ENCODE measurements around the gene RNF39. TPM values are rescaled to one million over a fixed set of nuclear protein-coding genes. Genes with fewer than 3 reads are reported as not detected.

RNF39 gene
- total and polyA plus RNA-seq, 2 of the 13 experiments (the other 11 are each of a cell fraction or from before 2014, with no cell fraction given), result 0.13 to 1.8 TPM

- TF ChIP-seq ZNF281 (CRISPR knock-in tag; IDR thresholded peaks at IDR 0.05; ENCODE audit: borderline replicate concordance) (no peak), FOSL1 (CRISPR knock-in tag; IDR thresholded peaks at IDR 0.05; ENCODE audit: borderline replicate concordance) (no peak), KDM6A (CRISPR knock-in tag; IDR thresholded peaks at IDR 0.05; ENCODE audit: low read depth) (no peak), ZMYM3 (CRISPR knock-in tag; IDR thresholded peaks at IDR 0.05) (peak; percentile 48; the same call in 1 of the 2 replicates), BATF2 (CRISPR knock-in tag; IDR thresholded peaks at IDR 0.05) (no peak), ESRRA (CRISPR knock-in tag; IDR thresholded peaks at IDR 0.05; ENCODE audit: low read depth) (peak; percentile 63; the same call in 1 of the 2 replicates), NKX3-1 (CRISPR knock-in tag; IDR thresholded peaks at IDR 0.05) (no peak), SRSF1 (optimal IDR thresholded peaks at IDR 0.05; ENCODE audit: low read depth, low read length) (no peak), ZNF784 (CRISPR knock-in tag; IDR thresholded peaks at IDR 0.05; ENCODE audit: borderline replicate concordance) (peak; percentile 54; the same call in 1 of the 2 replicates), TFAP4 (IDR thresholded peaks at IDR 0.05; ENCODE audit: borderline replicate concordance, low read depth) (no peak; the same call in 1 of the 2 replicates), SMARCC2 (IDR thresholded peaks at IDR 0.05) (no peak), ZNF720 (CRISPR knock-in tag; IDR thresholded peaks at IDR 0.05) (no peak), FOXM1 (CRISPR knock-in tag; IDR thresholded peaks at IDR 0.05) (no peak), RFXAP (CRISPR knock-in tag; IDR thresholded peaks at IDR 0.05; ENCODE audit: borderline replicate concordance) (peak; percentile 83; the same call in 1 of the 2 replicates), E2F2 (CRISPR knock-in tag; IDR thresholded peaks at IDR 0.05; ENCODE audit: borderline replicate concordance) (no peak), HMG20B (CRISPR knock-in tag; conservative IDR thresholded peaks at IDR 0.05) (no peak; the same call in 1 of the 2 replicates), TEAD2 (CRISPR knock-in tag; IDR thresholded peaks at IDR 0.05) (no peak), CREB3 (CRISPR knock-in tag; IDR thresholded peaks at IDR 0.05) (no peak), ZNF800 (CRISPR knock-in tag; IDR thresholded peaks at IDR 0.05) (no peak; the same call in none of the 2 replicates)
These were observed 26.2 kb upstream of the RNF39 start (continued) for GRCh38 chr6:30101444-30102413.

Measured in HepG2 (cell line).